Activated effector memory CD4-positive, alpha-beta T cell treated with anti-CD3 and anti-CD28 coated beads, Interleukin-2, amount 50 U/mL, for 16 hours (primary cell): ENCODE data around the gene FOXP4.

Source experiments
- DNase-seq: peaks from one replicate; pipeline ENCODE4 v3.0.0-alpha.2; 2020

The FOXP4 gene

GRCh38 chr6:41545703-41546474, at the start of gene FOXP4:
Gene FOXP4 (plus strand): TSS chr6:41546381. CDS start chr6:41565761, 19,380 bp downstream.
- DNase-seq: peak; percentile 93

- DNase-seq: no peak
Observed at GRCh38 chr6:41497573-41497972, 48.6 kb upstream of the FOXP4 start.

GRCh38 chr6:41497994-41498393, 48.2 kb upstream of the FOXP4 start:
- DNase-seq: no peak

- DNase-seq: no peak
Observed at GRCh38 chr6:41498968-41499599, 47.1 kb upstream of the FOXP4 start.

- DNase-seq: no peak
Observed at GRCh38 chr6:41500561-41500960, 45.6 kb upstream of the FOXP4 start.

GRCh38 chr6:41502566-41502916, 43.6 kb upstream of the FOXP4 start:
- DNase-seq: no peak

GRCh38 chr6:41502917-41503671, 43.1 kb upstream of the FOXP4 start:
- DNase-seq: no peak

- no peak for DNase-seq
Observed at GRCh38 chr6:41503827-41504465, 42.2 kb upstream of the FOXP4 start.

GRCh38 chr6:41504466-41505121, 41.6 kb upstream of the FOXP4 start:
- no peak for DNase-seq

GRCh38 chr6:41505122-41506049, 40.8 kb upstream of the FOXP4 start:
- DNase-seq: no peak

GRCh38 chr6:41508479-41508878, 37.7 kb upstream of the FOXP4 start:
- DNase-seq: no peak

GRCh38 chr6:41509580-41509979, 36.6 kb upstream of the FOXP4 start:
- DNase-seq: no peak

GRCh38 chr6:41511443-41512060, 34.6 kb upstream of the FOXP4 start:
- DNase-seq: no peak

- DNase-seq: no peak
Observed at GRCh38 chr6:41512146-41512701, 34.0 kb upstream of the FOXP4 start.

- DNase-seq: no peak
Observed at GRCh38 chr6:41515995-41516394, 30.2 kb upstream of the FOXP4 start.

GRCh38 chr6:41518118-41518517, 28.1 kb upstream of the FOXP4 start:
- no peak for DNase-seq

GRCh38 chr6:41519305-41519744, 26.9 kb upstream of the FOXP4 start:
- no peak for DNase-seq

- DNase-seq: no peak
Observed at GRCh38 chr6:41519745-41520699, 26.2 kb upstream of the FOXP4 start.

GRCh38 chr6:41522780-41523548, 23.2 kb upstream of the FOXP4 start:
- DNase-seq: no peak
